SHP77 treated with DMSO at 0.1 percent for 48 hours (cell line): ENCODE measurements around the gene NUP160.
"Not testable (repeated sequence)": the region's sequence is repeated elsewhere in the genome, so short reads cannot be mapped to it uniquely, and the experiment has no call there.

Experiments
- DNase-seq: peaks from one replicate; lab custom pipeline; 2025; lab: John Stamatoyannopoulos, UW

NUP160 gene

GRCh38 chr11:47863898-47864430 lies 15.8 kb upstream of the NUP160 start:
- no peak for DNase-seq

- DNase-seq = no peak
Observed at GRCh38 chr11:47863189-47863897, 15.2 kb upstream of the NUP160 start.

GRCh38 chr11:47861728-47862127 lies 13.6 kb upstream of the NUP160 start:
- no peak for DNase-seq

- no peak for DNase-seq
Observed at GRCh38 chr11:47860536-47860935, 12.4 kb upstream of the NUP160 start.

- no peak for DNase-seq
Observed at GRCh38 chr11:47857892-47858543, 9.9 kb upstream of the NUP160 start.

- no peak for DNase-seq
Observed at GRCh38 chr11:47857485-47857884, 9.3 kb upstream of the NUP160 start.

DNA sequence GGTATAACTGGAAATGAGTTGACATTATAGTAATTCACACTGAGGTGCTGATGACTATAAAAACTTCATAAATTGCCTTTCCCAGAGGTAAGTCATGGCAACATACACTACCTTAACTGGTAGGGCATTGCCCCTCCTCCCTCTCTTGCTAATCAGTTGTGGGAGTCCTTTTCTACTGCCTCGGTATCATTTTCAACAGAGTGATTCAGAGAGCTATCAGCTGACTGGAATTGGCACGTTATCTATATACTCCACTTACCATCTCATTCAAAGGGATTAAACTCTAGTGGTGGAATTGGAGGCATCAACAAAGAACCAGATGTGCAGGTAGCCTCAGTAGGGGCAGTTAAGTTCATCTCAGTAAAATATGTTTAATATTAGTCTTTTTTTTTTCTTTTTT lies 8.0 kb upstream of the NUP160 start:
- no peak for DNase-seq

GRCh38 chr11:47854667-47855066 lies 6.5 kb upstream of the NUP160 start:
- DNase-seq = no peak

DNA sequence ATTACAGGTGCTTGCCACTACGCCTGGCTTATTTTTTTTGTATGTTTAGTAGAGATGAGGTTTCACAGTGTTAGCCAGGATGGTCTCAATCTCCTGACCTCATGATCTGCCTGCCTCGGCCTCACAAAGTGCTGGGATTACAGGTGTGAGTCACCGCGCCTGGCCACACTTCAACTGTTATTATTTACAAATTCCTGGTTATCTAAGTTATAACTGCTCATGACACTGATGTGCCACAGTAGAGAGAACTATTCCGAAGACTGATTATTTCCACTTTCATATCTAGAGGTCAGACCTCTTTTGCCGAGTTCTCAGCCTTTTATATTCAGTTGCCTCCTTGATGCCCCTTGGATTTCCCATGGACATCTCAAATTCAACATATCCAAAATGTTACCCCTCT lies 3.9 kb upstream of the NUP160 start:
- no peak for DNase-seq

DNA sequence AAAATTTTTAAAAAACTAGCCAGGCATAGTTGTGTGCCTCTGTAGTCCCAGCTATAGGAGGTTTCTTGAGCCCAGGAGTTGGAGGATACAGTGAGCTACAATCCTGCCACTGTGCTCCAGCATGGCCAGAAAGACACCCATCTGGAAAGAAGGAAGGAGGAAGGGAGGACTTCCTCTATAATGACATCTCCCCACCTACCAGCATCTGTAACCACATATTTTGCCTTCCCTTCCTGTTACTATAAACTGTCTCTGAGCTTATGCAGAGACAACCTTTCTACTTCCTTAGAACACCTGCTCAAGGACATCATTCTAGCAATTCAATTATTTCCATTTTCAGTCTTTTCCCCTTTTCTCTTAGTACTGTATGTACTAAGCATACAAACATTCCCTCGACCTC lies 2.2 kb upstream of the NUP160 start:
- no peak for DNase-seq

GRCh38 chr11:47848700-47849155 lies 578 bp upstream of the NUP160 start:
- no peak for DNase-seq

DNA sequence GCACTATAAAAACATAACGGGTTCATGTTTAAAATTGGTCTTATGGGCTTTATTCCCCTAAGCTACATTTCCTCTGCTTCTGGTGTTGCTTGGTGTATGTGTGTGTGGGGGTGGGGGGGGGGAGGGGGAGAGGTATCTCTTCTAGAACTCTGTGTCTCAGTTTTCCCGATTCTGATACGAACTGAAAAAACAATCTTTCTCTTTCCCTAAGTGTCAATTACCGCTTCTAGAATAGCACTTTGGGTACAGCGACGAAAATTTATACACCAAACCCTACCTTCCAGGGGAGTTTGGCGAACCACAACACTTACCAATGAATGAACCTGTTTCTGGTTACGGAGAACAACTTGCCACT lies 636 bp downstream of the NUP160 start:
- DNase-seq = no peak

GRCh38 chr11:47846998-47847397 lies 1.2 kb downstream of the NUP160 start:
- DNase-seq = no peak

DNA sequence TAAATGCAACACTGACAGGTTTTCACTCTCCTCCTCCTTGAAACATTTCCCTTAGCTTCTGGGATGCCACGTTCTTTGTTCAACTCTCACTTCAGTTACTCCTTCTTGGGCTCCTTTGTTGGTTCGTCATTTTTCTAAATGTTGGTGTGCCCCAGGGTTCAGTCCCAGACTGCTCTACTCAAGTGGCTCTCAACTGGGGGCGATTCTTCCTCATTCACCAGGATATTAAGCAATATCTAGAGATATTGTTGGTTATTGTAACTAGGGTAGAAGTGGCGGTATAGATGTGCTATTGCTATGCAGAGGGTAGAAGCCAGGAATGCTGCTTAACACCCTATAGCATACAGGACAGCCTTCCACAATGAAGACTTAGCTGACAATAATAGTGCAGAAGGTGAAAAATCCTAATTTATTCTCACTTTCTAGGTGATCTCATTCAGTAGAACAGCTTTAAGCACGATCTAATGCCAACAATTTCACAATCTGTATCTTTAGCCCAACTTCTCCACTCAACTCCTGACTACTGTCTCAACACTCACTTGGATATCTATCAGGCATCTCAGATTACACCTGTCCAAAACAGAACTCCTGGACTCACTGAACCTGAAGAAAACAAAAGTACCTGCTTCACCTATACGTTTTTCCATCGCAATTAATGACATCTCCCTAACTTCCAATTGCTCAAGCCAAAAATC lies 4.6 kb downstream of the NUP160 start:
- no peak for DNase-seq

DNA sequence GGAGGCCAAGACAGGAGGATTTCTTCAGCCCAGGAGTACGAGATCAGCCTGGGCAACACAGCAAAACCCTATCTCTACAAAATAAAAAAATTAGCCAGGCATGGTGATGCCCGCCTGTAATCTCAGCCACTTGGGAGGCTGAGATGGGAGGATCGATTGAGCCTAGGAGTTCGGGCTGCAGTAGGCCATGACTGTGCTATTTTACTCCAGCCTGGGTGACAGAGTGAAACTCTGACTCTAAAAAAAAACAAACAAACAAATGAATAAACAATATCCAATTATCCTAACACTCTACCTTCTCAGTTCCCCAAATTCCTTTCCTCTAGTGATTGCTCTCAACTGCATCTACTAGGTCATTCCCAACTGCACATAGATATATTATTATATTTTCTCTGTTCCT lies 5.4 kb downstream of the NUP160 start:
- no peak for DNase-seq

GRCh38 chr11:47837929-47838328 lies 10.2 kb downstream of the NUP160 start:
- DNase-seq = no peak

DNA sequence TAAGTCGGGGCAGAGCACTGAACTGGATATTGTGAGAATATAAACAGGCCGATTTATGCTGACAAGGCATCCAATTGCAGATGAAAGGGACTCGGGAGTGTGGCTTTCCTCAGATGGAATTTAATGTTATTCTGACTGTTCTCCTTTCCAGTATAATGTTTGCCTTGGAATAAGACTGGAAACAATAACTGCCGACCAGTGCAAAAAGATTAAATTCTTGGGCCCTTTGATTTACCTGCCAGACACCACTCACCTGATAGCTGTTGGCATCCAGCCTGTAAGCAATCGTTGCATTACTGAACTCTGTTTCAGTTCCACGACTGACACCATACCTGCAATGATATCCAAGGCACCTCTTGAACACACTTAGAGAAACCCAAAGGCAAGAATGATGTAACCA lies 10.9 kb downstream of the NUP160 start:
- no peak for DNase-seq

DNA sequence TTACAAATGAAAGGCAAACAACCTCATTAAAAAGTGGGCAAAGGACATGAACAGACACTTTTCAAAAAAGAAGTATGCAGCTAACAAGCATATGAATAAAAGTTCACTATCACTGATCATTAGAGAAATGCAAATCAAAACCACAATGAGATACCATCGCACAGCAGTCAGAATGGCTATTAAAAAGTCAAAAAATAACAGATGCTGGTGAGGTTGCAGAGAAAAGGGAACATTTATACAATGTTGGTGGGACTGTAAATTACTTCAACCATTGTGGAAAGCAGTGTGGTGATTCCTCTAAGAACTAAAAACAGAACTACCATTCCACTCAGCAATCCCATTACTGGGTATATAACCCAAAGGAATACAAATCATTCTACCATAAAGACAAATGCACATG lies 18.1 kb downstream of the NUP160 start:
- DNase-seq = not testable (repeated sequence)

DNA sequence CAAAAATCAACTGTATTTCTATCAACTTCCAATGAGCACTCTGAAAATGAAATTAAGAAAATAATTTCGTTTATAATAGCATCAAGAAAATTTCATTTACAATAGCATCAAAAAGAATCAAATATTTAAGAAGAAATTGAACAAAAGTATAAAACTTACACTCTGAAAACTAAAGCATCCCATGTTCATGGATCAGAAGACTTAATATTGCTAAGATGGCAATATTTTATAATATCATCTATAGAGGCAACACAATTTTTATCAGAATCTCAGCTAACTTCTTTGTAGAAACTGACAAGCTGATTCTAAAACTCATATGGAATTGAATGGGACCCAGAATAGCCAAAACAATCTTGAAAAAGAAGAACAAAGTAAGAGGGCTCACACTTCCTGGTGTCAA lies 19.9 kb downstream of the NUP160 start:
- DNase-seq = no peak

GRCh38 chr11:47822664-47823063 lies 25.5 kb downstream of the NUP160 start:
- not testable (repeated sequence) for DNase-seq

- no peak for DNase-seq
Observed at GRCh38 chr11:47819743-47820142, 28.4 kb downstream of the NUP160 start.

GRCh38 chr11:47800759-47801158 lies 47.4 kb downstream of the NUP160 start:
- no peak for DNase-seq

DNA sequence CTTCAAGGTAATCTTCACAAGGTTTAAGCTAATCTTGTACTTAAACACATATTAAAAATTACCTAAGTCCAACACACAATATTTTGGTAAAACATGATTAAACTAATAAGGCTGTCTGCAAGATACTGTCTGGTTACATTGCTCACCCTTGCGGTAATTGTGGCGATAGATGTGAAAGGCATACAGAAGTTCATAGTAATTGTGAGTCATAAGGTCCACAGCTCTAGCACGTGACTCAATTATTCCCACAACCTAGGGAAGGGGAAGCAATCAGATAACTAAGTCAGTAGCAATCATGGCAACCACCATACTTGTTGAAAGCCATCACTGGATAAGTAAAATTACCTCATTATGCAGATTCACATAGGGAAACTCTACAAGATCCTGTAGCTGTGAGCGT lies 50.5 kb downstream of the NUP160 start:
- no peak for DNase-seq
